Measurements from ENCODE around the gene IL27RA.

DNA sequence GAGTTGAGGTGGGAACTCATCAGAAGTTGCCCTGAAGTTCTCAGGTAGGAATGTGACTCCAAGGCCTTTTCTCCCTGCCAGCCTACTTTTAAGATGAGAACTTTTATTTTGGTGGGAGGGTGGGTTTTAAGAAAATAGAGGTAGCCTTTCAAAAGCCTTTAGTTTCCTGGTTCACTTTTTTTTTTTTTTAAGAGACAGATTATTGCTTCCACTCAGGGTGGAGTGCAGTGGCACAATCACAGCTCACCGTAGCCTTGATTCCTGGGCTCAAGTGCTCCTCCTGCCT, 51.1 kb downstream of the IL27RA start:
- TF ChIP-seq, protein P1, sequence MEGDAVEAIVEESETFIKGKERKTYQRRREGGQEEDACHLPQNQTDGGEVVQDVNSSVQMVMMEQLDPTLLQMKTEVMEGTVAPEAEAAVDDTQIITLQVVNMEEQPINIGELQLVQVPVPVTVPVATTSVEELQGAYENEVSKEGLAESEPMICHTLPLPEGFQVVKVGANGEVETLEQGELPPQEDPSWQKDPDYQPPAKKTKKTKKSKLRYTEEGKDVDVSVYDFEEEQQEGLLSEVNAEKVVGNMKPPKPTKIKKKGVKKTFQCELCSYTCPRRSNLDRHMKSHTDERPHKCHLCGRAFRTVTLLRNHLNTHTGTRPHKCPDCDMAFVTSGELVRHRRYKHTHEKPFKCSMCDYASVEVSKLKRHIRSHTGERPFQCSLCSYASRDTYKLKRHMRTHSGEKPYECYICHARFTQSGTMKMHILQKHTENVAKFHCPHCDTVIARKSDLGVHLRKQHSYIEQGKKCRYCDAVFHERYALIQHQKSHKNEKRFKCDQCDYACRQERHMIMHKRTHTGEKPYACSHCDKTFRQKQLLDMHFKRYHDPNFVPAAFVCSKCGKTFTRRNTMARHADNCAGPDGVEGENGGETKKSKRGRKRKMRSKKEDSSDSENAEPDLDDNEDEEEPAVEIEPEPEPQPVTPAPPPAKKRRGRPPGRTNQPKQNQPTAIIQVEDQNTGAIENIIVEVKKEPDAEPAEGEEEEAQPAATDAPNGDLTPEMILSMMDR (IDR thresholded peaks at IDR 0.05) = no peak
- TF ChIP-seq POLR2A (IDR thresholded peaks at IDR 0.05) = no peak

Measured in prostate gland (tissue), 2 donors.